CD4-positive, alpha-beta T cell treated with Interferon alpha-2 for 1 hour (primary cell): ENCODE data around the gene PDAP1.
"Not testable (repeated sequence)": the region's sequence is repeated elsewhere in the genome, so short reads cannot be mapped to it uniquely, and the experiment has no call there.

Experiments used
- DNase-seq, 2 donors: peaks; one replicate each; pipeline ENCODE4 v3.0.0-alpha.2; 2020 to 2022

PDAP1 gene

DNA sequence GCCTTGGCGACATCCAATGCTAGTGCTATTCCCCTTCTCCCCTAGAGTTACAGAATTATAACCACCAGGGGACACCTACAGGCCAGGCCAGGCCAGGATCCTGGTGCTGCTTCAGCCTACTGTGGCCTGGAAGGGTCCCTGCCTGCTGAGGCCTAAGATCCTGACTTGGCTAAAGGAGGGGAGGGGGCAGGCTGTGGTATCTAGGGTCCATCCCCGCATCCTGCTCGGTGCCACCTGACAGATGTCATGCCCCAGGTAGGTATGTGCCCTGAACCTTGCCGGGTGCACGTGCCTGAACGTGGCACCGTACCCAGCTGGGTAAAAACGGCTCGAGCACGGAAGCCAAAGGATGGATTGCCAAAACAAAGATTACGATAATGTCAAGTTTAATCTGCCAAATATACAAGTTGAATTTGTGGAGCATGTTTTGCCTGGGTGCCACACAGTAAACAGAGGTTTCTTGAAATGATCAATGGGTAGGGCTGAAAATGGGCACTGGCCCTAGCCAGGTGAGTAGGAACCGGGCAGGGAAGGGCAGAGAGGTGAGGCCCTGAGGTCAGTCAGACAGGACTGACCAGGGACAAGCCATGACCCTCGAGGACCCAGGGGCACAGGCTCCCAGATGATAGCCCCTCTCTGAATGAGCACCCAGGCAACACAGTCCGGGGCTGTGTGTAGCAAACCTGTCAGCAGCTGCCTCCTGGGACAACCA is 12.6 kb downstream of the PDAP1 start:
- DNase-seq = no peak

DNA sequence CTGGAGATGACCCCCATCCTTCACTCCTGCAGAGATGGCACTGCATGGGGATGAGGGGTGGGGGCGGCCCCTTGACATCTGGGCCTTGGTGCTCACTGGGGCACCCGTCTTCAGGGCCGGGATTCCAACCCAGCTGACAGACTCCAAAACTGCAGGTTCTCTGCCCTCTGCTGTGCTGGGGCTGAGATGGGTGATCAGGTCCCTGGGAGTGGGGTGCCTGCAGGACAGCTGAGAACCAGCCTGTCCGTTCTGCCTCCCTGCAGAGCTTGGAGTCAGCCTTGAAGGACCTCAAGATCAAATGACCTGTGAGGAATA is 14.3 kb downstream of the PDAP1 start:
- DNase-seq = no peak

DNA sequence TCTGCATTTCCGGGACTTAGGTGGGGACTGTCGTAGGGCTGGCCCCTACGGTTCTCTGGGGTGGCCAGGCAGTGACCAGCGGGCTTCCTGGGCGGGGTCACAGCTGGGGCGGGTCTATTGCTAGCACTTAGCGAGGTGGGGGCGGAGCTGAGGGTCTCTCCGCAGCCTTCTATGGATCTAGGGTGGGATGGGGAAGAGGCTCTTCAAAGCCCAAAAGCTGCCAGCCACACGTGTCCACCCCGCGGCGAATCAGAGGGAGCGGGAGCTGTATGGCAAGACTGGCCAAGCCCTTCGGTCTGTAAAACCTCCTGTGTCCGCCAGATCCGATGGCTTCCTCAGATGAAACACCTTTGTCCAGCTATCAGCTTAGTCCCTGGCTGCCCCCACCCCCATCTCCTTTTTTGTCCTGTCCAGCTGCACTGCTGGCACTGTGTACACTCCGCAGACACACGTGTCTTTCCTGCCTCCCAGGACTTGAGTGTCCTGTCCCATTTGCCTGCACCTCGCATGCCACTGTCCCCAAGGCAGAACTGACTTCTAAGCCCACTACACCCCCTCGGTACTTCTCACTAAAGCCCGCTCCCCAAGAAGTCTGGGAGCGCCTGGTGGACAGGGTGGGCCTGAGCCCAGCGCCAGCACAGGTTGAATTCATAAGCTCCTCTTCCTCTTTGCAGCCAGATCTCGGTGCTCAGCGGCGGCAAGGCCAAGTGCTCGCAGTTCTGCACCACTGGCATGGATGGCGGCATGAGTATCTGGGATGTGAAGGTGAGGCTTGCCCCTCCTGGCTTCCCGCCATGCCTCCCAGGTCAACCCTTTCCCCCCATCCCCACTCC is 14.8 kb downstream of the PDAP1 start:
- DNase-seq = no peak

DNA sequence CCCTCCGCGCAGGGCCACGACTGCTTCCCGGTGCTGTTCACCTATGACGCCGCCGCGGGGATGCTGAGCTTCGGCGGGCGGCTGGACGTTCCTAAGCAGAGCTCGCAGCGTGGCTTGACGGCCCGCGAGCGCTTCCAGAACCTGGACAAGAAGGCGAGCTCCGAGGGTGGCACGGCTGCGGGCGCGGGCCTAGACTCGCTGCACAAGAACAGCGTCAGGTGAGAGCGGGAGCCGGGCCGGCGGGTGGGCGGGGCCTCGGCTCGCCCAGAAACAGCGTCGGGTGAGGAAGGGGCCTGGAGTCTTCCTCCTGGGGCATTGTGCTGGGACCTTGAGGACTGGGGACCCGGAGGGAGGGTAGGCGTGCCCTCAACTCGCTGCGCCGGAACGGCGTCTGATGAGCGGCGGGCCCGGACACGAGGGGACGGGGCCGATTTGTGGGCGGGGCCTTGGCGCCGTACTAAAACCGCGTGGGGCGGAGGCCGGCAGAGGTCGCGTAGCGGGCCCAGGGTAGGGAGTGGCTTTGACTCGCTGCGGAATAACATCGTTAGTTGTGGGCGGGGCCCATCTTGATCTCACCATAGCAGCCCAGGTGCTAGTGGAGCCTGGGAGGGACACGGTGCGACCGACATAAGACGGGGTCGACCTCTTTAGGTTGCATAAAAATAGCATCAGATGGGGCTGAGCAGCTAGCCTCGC is 15.6 kb downstream of the PDAP1 start:
- DNase-seq = peak; percentile 85 to 91

DNA sequence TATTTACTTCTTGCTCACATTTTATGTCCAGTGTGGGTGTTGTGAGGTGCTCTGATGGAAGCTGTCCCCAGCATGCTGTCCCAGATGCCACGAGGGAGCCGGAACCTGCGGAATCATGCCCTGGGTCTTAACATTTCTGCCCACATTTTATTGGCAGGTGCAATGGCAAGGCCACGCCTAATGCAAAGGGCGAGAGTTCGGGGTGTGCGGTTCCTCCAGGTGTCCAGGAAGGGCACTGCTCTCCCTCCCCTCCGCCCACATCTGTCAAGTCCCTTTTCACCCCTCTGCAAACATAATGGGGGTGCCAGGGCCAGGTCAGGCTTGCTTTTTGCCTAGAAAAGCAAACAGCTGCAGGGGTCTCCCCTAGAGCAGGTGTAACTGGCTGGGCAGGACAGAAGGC is 16.4 kb downstream of the PDAP1 start:
- no peak for DNase-seq

DNA sequence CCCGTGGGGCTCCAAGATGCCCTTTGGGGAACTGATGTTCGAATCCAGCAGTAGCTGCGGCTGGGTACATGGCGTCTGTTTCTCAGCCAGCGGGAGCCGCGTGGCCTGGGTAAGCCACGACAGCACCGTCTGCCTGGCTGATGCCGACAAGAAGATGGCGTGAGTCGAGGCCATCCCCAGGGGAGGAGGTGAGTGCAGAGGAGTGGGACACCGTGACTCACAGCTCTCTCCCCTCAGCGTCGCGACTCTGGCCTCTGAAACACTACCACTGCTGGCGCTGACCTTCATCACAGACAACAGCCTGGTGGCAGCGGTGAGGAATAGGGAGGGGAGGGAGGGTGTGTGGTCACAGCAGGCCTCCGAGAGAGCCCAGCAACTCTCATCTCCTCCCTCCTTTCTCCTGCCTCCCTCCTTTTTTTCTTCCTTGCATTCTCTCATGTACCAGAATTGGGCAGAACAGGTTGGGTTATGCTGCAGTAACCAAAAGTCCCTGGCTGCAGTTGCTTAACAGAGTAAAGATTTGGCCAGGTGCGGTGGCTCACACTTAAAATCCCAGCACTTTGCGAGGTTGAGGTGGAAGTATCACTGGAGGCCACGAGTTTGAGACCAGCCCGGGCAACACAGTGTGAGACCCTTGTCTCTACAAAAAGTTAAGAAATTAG is 17.3 kb downstream of the PDAP1 start:
- DNase-seq = no peak

DNA sequence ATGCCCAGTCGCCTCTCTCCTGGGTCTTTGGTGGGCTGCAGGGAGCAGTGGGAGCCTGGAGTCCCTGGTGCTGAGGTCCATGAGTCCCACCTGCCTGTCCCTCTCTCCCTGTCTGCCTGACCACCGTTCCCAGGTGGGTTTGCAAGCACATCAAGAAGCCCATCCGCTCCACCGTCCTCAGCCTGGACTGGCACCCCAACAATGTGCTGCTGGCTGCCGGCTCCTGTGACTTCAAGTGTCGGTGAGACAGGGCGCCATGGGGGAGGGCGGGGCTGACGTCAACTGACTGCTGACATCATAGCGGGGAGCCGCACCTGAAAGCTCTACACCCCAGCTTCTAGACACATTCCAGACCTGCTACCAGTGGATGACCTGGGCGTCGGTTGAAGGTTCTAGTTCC is 18.6 kb downstream of the PDAP1 start:
- DNase-seq = no peak

DNA sequence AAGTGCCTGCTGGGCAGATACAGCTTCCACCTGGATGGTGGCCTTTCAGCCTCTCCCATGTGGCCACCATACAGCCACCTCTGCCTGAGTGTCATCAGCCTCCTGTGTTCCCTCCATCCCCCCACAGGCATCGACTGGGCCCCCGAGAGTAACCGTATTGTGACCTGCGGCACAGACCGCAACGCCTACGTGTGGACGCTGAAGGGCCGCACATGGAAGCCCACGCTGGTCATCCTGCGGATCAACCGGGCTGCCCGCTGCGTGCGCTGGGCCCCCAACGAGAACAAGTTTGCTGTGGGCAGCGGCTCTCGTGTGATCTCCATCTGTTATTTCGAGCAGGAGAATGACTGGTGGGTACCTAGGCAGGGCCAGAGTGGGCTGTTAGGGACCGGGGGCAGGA is 20.5 kb downstream of the PDAP1 start:
- DNase-seq = no peak

DNA sequence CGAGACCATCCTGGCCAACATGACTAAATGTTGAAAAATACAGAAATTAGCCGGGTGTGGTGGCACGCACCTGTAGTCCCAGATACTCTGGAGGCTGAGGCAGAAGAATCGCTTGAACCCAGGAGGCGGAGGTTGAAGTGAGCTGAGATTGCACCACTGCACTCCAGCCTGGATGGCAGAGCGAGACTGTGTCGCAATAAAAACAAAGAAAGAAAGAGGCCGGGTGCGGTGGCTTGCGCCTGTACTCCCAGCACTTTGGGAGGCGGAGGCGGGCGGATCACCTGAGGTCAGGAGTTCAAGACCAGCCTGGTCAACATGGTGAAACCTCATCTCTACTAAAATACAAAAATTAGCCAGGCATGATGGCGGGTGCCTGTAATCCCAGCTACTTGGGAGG is 21.2 kb downstream of the PDAP1 start:
- DNase-seq = not testable (repeated sequence)

DNA sequence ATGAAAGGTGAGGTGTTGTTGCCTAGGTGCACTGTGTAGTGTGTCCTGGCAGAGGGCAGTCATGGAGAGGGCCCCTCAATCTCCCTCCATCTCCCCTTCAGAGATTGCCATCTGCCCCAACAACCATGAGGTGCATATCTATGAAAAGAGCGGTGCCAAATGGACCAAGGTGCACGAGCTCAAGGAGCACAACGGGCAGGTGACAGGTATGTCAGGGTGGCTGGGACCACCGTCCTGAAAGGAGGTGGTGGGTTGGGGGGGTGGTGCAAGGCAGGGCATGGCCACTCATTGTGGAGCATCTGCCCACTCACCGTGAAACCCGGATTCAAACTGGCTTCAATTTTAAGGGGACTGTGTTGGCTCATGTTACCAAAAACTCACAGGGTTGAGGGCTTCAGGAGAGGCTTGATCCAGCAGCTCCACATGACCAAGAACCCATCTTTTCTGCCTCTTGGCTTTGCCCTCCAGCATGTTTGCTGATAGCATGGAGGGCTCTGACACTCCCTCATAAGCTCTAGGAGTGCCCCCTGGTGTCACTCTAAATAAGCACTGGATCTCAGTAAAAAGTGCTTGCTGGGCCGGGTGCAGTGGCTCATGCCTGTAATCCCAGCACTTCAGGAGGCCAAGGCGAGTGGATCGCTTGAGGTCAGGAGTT is 21.7 kb downstream of the PDAP1 start:
- DNase-seq = peak; percentile 48 to 67

DNA sequence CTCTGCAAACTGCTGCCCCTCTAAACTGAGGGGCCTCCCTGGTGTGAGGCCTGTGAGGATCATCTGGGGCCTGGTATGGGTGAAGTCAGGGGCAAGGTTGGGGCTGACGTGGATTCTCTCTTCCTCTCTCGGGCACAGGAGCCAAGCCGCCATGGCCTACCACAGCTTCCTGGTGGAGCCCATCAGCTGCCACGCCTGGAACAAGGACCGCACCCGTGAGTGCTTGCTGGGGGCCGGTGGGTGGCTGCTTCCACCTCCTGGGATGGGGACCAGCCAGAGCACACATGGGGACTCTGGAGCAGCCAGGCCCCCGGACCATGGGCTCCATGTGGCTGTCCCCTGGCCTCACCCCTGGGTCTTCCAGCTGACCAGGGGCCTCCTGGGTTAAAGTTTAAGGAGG is 22.8 kb downstream of the PDAP1 start:
- no peak for DNase-seq

DNA sequence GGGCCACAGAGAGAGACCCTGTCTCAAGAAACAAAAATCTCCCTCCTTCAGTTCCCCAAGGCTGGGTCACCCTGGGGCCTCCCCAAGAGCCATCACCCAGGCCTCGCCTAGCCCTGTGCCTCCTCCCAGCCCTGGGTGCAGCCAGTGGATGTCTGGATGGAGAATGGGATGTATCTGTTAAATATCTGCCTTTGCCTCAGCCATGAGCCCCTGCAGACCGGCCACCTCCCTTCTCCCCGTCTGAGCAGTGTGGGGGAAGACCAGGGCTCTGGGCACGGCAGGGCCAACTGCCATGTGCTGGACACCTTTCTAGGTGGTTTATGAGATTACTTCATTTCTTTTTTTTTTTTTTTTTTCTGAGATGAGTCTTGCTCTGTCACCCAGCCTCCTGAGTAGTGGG is 23.9 kb downstream of the PDAP1 start:
- no peak for DNase-seq

DNA sequence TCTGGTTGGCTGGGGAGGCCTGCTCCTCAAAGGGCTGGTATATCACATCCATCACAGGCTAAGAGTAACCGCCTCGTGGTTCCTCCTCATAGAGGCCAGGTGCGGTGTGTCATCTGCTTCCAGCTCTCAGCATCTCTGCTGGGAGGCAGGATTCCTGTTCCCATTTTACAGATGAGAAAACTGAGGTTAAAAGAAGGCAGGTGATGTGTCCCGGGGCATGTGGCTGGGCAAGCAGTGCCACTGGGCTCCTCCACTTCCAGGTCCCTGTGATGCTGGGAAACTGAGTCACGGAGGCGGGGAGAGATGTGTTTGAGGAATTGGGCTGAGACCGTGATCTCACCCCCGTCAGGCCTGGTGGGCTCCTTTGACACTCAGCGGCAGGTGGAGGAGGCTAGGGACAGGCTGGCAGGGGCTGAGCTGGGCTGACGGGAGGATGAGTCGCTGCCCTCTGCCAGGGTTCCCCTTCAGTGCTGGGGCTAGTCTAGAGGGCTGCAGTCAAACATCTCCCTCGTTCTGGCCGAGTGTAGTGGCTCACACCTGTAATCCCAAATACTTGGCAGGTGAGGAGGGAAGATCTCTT is 24.5 kb downstream of the PDAP1 start:
- DNase-seq = no peak

DNA sequence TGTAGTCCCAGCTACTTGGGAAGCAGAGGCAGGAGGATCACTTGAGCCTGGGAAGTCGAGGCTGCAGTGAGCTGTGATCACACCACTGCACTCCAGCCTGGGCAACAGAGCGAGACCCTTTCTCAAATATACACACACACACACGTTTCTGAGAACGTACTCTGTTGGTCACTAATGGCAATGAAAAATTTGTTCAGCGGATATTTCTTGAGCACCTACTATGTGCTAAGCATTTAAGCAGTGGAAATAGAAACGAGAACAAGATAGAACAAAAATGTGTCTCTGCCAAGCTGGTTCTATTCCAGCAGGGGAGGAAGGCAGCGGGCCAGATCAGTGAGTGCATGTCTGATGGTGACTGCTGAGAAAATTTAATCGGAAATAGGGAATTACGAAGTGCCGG is 25.2 kb downstream of the PDAP1 start:
- no peak for DNase-seq

DNA sequence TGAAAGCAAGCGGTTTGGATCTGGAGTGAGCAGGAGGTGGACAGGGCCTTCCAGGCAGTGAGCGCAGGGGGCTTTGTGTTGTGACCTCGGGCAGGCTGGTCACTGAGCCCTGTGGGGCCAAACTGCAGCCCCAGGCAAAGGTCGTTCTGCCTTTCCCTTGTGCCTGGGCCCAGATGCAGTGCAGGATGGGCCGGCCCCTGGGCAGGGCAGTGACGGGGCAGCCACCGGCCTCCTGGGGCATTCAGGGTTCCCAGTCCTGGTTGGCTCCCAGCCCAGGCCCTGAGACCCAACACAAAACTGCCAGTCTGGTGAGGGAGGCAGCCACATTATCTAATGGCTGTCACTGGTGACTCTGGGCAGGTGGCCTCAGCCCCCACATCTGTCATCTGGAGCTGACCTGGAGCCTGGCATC is 26.7 kb downstream of the PDAP1 start:
- DNase-seq = no peak

DNA sequence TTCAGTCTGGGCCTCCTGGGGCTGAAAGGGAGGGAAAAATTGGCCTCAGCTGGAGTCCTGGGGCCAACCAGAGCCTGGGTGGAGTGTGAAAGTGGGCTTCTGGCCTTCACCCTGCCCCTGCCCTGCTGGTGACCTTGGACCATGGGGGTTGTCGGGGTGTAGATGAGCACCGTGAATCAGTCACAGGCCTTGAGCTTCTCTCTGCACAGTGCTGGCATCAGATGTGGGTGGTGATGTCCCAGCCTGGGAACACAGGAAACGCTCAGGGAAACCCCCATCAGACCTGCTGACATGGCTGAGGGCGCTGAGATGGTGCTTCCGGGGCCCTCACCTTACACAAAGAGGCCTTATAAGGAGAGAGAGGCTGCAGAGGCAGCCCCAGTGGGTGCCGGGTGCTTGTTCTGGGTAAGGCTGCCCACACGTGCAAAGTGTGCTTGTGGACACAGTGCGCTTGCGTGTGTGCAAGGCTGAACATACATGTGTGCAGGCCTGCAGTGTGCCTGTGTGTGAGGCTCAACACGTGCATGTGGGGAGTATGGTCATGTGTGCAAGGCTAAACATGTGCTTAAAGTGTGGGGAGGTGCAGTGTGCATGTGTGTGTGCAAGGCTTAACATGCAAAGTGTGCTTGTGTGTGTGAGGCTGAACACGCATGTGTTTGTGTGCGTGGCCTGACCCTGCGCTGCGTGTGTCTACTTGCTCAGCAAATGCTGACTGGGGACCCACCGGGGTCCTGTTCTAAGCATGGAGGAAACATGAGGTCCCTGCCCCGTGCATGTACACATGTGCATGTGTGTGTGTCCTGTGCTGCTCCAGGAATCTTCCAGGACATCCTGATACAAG is 27.4 kb downstream of the PDAP1 start:
- peak; percentile 89 to 95 for DNase-seq

DNA sequence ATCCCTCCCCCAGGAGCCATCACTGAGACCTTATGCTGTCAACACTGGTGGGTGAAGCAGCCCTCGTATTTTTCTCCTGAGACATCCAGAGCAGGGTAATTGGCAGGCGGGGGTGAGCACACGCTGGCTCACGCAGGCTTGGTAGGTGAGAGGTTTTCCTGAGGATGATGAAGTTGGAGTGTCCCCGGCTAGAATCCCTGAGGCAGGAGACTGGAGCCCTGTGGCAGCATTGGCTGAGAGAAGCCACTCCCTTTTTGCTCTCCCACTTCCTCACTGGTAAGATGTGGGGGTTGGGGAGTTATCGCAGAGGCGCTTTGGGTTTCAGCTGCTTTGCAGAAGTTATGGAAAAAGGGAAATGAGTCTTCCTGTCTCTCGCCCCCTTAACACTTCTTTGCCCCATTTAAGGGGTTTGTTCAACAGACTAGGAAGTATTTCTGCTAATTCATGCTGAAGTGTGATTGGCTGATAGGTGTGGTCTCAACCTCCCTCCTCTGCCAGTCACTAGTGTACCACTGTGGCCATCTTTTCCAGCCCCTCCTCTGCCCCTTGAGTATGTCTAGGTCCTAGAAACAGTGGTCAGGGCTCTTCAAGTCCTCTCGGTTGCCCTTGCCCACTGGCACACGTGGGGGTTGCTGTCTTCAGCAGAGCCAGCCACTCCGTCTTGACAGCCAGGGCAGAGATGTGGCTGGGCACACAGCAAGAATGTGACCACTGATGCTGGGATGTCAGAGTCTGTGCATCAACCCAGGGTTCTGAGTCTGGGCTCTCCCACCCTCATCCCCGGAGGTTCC is 28.2 kb downstream of the PDAP1 start:
- DNase-seq = peak; percentile 62 to 63

DNA sequence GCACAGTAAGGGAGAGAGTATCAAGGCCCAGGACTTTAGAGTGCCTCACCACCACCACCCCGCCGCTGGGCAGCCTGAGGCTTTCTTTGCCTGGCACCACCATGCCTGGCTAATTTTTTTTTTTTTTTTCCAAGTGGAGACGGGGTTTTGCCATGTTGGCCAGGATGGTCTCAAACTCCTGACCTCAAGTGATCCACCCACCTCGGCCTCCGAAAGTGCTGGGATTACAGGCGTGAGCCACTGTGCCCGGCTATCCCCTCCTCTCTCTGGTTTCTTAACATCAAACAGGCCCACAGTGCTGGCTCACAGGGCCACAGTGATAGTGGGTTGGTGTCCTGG is 28.7 kb downstream of the PDAP1 start:
- DNase-seq = not testable (repeated sequence)

DNA sequence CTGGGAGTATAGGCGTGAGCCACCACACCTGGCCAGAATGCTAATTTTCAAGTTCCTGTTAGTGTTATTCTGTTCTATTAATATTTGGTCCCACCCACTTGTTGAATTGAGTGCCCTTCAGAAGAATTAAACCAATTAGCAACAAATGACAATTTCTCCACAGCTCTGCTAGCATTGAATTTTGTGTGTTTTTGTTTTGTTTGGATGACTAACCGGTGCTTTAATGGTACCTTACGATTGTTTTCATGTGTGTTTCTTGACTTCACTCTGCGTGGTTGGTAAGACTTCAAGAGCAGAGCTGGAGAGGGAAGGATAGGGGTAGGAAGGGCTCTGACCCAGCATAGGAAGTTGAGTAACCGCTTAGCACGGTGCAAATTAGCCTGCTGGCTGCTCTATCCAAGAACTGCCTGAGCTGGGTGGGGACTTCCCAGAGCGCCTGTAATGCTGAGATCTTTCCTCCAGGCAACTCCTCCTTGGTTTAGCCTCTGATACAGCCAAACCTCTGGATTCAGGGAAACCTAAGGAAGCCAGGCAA is 29.3 kb downstream of the PDAP1 start:
- peak; percentile 55 to 69 for DNase-seq

DNA sequence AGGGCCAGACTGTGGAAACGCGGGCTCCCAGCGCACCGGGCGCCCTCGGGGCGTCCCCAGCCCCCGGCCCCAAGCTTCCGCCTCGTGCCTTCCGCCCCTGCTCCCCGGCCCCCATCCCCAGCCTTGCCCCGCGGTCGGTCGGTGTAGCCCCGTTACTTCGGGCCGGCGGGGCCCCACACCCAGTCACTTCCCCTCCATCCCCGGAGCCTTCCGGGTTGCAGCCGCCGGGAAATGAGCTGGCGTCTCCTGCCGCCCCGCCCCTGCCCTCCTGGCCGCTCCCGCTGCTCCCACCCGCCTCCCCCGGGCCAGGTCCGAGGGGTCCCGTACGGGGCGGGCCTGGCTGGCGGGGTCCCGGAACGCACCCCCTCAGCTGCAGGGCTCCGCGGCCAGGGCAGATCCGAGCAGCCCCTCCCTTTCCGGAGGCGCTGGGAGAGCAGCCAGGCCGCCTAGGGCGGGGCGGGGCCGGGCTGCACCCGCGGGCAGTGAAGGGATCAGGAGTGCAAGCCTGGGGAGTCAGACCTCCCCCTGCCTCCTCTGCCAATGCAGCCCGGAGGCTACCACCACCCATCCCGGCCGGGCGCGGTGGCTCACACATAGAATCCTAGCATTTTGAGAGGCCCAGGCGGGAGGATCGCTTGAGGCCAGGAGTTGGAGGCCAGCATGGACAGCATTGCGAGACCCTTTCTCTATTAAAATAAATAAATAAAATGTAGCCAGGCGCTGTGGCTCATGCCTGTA is 33.2 kb downstream of the PDAP1 start:
- DNase-seq = peak; percentile 44 to 74
